Prostate gland (tissue), 2 donors: Measurements from ENCODE around the gene GPR183. TPM values are rescaled to one million over a fixed set of nuclear protein-coding genes. Genes with fewer than 3 reads are reported as not detected.
"Not testable (repeated sequence)": the region's sequence is repeated elsewhere in the genome, so short reads cannot be mapped to it uniquely, and the experiment has no call there.

Source experiments
- DNase-seq: peaks from one replicate; pipeline ENCODE4 v3.0.0-alpha.2; 2019; ENCODE audit warnings: low spot score
- H3K27ac ChIP-seq, 2 donors: fragments of 200-600 bp; sonication (generic); 2 replicates each; pipeline ENCODE4 v1.5.1; 2017 to 2019
- H3K27me3 ChIP-seq: fragments of 200-600 bp; sonication (generic); replicated peaks from 2 replicates; pipeline ENCODE4 v1.5.1; 2019; ENCODE audit not compliant: insufficient read depth
- H3K36me3 ChIP-seq, 2 donors: fragments of 200-600 bp; sonication (generic); 1 replicate in 1 of 2; 2 replicates in 1 of 2; pipeline versions ENCODE4 v1.5.1 to v1.8.1; 2017 to 2019
- H3K4me1 ChIP-seq: fragments of 200-600 bp; sonication (generic); replicated peaks from 2 replicates; pipeline ENCODE4 v1.5.1; 2019
- H3K4me3 ChIP-seq, 2 donors: fragments of 200-600 bp; sonication (generic); 2 replicates each; pipeline ENCODE4 v1.5.1; 2017 to 2019
- H3K9me3 ChIP-seq: fragments of 200-600 bp; sonication (generic); 2 replicates; pipeline ENCODE4 v1.5.1; 2017
- POLR2A ChIP-seq: fragments of 450-650 bp; IDR thresholded peaks from one replicate; pipeline ENCODE4 v1.6.1; 2016; ENCODE audit warnings: antibody characterized with exemption, mild to moderate bottlenecking
- POLR2AphosphoS5 ChIP-seq: sonication (generic); formaldehyde crosslinking; IDR thresholded peaks from one replicate; pipeline ENCODE4 v1.6.1; 2017; ENCODE audit warnings: antibody characterized with exemption
- WGBS: methylation state at CpG from one replicate; pipeline ENCODE4 v1.1.5; 2018; 5-methylcytosine and 5-hydroxymethylcytosine counted together
- intact Hi-C: fragments of 100-400 bp; cut with DNase I; formaldehyde crosslinking; loops from one replicate; pipeline ENCODE4 v1.14.2; 2022
- microRNA counts, 2 donors: library from miRNA; unstranded; fragments of <30 nt; microRNA quantifications; one replicate each; lab custom pipeline; 2016 to 2017
- microRNA-seq: library from miRNA; unstranded; fragments of <30 nt; microRNA quantifications from one replicate; pipeline ENCODE4, GENCODE V29; 2016
- small RNA-seq, 2 donors: library from RNA; depleted of rRNA; stranded (forward); fragments of <200 nt; gene quantifications; one replicate each; pipeline ENCODE3, GENCODE V24; 2016
- total RNA-seq, 2 donors: library from RNA; depleted of rRNA; stranded (reverse); fragments of >200 nt; gene quantifications; one replicate each; pipeline ENCODE4 v1.1.0, GENCODE V29; 2016
- TF ChIP-seq, protein P1 (sequence below), 4 experiments: fragments of 200-600 bp in 2 of 4; fragments of 450-650 bp in 2 of 4; sonication (generic) in 2 of 4; IDR thresholded peaks; 1 replicate in 3 of 4; 2 replicates in 1 of 4; pipeline ENCODE4 v1.5.1; 2016 to 2019; ENCODE audit warnings: antibody characterized with exemption in 4 of 4, mild to moderate bottlenecking in 2 of 4, moderate library complexity in 2 of 4

Gene GPR183
- total RNA-seq, 2 donors from 2014 or later: 2.6 to 3.8 TPM

DNA sequence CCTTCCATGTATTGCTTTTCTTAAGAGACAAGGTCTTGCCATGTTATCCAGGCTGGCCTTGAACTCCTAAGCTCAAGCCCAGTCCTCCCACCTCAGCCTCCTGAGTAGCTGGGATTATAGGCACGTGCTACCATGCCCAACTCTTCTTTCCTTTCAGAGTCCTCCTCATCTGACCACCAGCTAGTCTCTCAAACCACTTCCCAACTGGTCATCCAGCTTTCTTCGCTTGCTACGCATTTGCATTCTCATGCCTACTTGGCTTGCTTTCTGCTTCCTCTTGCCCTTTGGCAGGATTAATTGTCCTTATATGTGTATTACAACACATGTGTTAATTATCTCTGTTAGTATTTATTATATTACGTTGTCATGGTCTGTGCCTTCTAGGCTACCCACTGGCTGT, 55.3 kb downstream of the GPR183 start:
- H3K4me3 ChIP-seq: no peak overlapping the region
- no peaks in the 10 kb centered on the region for H3K4me1 ChIP-seq
- no peak overlapping the region for H3K27ac ChIP-seq
- TF ChIP-seq POLR2A (no peak), POLR2AphosphoS5 (no peak)
- TF ChIP-seq, protein P1, sequence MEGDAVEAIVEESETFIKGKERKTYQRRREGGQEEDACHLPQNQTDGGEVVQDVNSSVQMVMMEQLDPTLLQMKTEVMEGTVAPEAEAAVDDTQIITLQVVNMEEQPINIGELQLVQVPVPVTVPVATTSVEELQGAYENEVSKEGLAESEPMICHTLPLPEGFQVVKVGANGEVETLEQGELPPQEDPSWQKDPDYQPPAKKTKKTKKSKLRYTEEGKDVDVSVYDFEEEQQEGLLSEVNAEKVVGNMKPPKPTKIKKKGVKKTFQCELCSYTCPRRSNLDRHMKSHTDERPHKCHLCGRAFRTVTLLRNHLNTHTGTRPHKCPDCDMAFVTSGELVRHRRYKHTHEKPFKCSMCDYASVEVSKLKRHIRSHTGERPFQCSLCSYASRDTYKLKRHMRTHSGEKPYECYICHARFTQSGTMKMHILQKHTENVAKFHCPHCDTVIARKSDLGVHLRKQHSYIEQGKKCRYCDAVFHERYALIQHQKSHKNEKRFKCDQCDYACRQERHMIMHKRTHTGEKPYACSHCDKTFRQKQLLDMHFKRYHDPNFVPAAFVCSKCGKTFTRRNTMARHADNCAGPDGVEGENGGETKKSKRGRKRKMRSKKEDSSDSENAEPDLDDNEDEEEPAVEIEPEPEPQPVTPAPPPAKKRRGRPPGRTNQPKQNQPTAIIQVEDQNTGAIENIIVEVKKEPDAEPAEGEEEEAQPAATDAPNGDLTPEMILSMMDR (IDR thresholded peaks at IDR 0.05): no peak
- intact Hi-C loops: no loop called here
- DNase-seq: no peak
- WGBS: 93% methylated on average over 4 of the region's 4 CpGs
- no peaks in the 10 kb centered on the region for H3K9me3 ChIP-seq
- no peaks in the 10 kb centered on the region for H3K36me3 ChIP-seq
- no peaks in the 10 kb centered on the region for H3K27me3 ChIP-seq

DNA sequence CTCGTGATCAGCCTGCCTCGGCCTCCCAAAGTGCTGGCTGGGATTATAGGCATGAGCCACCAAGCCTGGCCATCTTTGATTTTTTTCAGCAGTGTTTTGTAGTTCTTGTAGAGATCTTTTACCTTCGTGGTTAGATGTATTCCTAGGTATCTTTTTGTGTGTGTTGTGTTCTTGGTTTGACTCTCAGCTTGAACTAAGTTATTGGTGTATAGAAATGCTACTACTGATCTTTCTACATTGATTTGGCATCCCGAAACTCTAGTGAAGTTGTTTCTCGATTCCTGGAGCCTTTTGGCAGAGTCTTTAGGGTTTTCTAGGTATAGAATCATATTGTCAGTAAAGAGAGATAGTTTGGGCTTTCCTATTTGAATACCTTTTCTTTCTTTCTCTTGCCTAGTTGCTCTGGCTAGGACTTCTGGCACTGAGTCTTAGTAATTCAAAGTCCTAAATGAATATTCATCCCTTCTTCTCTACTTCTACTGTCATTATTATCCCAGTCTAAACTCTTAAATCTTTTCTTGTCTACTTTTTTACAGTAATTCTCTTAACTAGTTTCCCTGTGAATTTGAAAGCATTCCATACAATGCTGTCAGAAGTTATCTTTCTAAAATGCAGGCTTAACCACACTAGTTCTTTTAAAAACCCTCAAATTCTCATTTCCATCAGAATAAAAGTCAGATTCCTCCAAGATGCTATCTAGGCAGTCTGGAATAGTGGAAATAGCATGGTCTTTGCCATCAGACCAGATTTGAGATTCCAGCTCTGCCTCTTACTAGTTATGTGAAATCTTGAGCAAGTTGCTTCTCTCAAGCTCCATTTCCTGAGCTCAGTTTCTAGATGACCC, 56.0 kb downstream of the GPR183 start:
- Histone ChIP-seq H3K27ac (no peak overlapping the region), H3K36me3 (no peaks in the 10 kb centered on the region), H3K9me3 (no peaks in the 10 kb centered on the region), H3K27me3 (no peaks in the 10 kb centered on the region), H3K4me3 (no peak overlapping the region), H3K4me1 (no peaks in the 10 kb centered on the region)
- TF ChIP-seq POLR2A (no peak), POLR2AphosphoS5 (no peak)
- TF ChIP-seq, protein P1 (IDR thresholded peaks at IDR 0.05): no peak
- no peak for DNase-seq
- 90% methylated on average over 5 of the region's 5 CpGs for WGBS
- intact Hi-C loops: no loop called here

DNA sequence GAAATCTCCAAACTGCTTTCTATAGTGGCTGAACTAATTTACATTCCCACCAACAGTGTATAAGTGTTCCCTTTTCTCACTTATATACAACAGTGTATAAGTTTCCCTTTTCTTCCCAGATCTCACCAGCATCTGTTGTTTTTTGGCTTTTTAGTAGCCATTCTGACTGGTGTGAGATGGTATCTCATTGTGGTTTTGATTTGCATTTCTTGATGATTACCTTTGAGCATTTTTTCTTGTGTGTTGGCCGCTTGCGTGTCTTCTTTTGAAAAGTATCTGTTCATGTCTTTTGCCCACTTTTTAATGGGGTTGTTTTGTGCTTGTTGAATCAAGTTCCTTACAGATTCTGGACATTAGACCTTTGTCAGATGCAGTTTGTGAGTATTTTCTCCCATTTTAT, 57.6 kb downstream of the GPR183 start:
- H3K27ac ChIP-seq, H3K36me3 ChIP-seq, intact Hi-C loops, DNase-seq, H3K4me3 ChIP-seq, H3K9me3 ChIP-seq, H3K4me1 ChIP-seq, H3K27me3 ChIP-seq: not testable (repeated sequence)
- WGBS: 96% methylated on average over 2 of the region's 2 CpGs

DNA sequence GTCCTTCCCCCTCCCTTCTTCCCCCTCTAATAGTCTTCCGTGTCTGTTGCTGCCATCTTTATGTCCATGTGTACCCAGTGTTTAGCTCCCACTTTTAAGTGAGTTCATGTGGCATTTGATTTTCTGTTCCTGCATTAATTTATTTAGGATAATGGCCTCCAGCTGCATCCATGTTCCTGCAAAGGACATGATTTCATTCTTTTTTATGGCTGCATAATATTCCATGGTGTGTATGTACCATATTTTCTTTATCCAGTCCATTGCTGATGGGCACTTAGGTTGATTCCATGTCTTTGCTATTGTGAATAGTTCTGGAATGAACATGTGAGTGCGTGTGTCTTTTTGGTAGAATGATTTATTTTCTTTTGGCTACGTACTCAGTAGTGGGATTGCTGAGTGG, 58.0 kb downstream of the GPR183 start:
- H3K9me3 ChIP-seq, H3K27me3 ChIP-seq, H3K4me3 ChIP-seq, H3K4me1 ChIP-seq, H3K27ac ChIP-seq, intact Hi-C loops, H3K36me3 ChIP-seq, DNase-seq: not testable (repeated sequence)
- 99% methylated on average over 3 of the region's 3 CpGs for WGBS

DNA sequence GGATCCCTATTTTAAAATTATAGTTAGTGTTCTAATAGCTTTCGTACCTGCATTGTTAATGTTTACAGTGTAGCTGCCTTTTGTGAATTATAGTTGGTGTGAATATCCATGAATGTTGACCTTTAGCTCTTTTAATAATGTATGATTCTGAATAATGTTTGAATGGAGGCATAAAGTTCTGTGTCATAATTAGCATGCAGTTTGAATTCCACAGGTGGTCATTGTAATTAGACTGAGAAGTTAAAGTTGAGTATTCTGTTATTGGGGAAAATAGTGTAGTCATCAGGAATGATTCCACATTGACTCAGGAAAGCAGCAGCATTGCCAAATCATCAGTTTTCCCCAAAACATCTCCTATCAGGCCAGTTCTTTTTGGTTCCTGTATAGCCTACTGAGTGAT, 61.1 kb downstream of the GPR183 start:
- intact Hi-C loops: no loop called here
- Histone ChIP-seq H3K27me3 (no peaks in the 10 kb centered on the region), H3K4me1 (no peaks in the 10 kb centered on the region), H3K27ac (no peak overlapping the region), H3K36me3 (no peaks in the 10 kb centered on the region), H3K4me3 (no peak overlapping the region), H3K9me3 (no peaks in the 10 kb centered on the region)
- TF ChIP-seq POLR2A (no peak), POLR2AphosphoS5 (no peak)
- TF ChIP-seq, protein P1 (IDR thresholded peaks at IDR 0.05): no peak
- no peak for DNase-seq
- WGBS: 91% methylated on average over 1 of the region's 1 CpG

MicroRNA genes within 50 kb of the gene (microRNA counts, 767-probe panel; counts per million panel counts)
- microRNA hsa-miR-623 (lab: Ali Mortazavi, UCI): 0 to 431 counts per million in 2 donors

Small RNA genes lying within 50 kb of the gene (microRNA-seq; reads per million reads assigned to microRNA genes)
- gene MIR623: not detected

Small RNA genes lying within 50 kb of the gene (small RNA-seq; reads per million reads assigned to genes)
- 0 reads per million in 2 donors for gene MIR623

Other genes starting within 250 kb of the GPR183 start
- gene UBAC2, start 106.5 kb downstream of the GPR183 start, total RNA-seq: 10 to 100 TPM; 60.7 to 86.9 TPM
- 1 to 10 TPM in 1 of 2 donors, not detected in 1; 1.4 TPM for gene GPR18, start 49.0 kb downstream of the GPR183 start, total RNA-seq
- gene TM9SF2, start 194.1 kb upstream of the GPR183 start, total RNA-seq: 100 to 1,000 TPM; 136 to 175 TPM